ENCODE results near the gene CDH3. TPM values are rescaled to one million over a fixed set of nuclear protein-coding genes. Genes with fewer than 3 reads are reported as not detected.

The CDH3 gene
- total RNA-seq, 1 experiment from 2014 or later, result not detected

DNA sequence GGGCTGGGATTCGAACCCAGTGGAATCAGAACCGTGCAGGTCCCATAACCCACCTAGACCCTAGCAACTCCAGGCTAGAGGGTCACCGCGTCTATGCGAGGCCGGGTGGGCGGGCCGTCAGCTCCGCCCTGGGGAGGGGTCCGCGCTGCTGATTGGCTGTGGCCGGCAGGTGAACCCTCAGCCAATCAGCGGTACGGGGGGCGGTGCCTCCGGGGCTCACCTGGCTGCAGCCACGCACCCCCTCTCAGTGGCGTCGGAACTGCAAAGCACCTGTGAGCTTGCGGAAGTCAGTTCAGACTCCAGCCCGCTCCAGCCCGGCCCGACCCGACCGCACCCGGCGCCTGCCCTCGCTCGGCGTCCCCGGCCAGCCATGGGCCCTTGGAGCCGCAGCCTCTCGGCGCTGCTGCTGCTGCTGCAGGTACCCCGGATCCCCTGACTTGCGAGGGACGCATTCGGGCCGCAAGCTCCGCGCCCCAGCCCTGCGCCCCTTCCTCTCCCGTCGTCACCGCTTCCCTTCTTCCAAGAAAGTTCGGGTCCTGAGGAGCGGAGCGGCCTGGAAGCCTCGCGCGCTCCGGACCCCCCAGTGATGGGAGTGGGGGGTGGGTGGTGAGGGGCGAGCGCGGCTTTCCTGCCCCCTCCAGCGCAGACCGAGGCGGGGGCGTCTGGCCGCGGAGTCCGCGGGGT lies 92.1 kb downstream of the CDH3 start, which contains the start of gene CDH1:
TSS of gene CDH1 (plus strand) at position 247 of the 684 bp plus-strand sequence. CDS start at position 371, 124 bp downstream.
- H3K4me1 ChIP-seq (ENCODE audit: insufficient read depth, low read length, poor library complexity, severe bottlenecking), result peaks cover 7% of the 10 kb centered on the region
- no peak within 1 kb of the TSS for H3K27ac ChIP-seq (ENCODE audit: low read depth, low read length, poor library complexity, severe bottlenecking)
- POLR2A ChIA-PET (ENCODE audit: low non-redundant PET), result no interaction called here
- no TSS peak for BruUV-seq (replicated peaks)
- no peak for DNase-seq (ENCODE audit: low spot score)
- TF ChIP-seq EZH2 (IDR thresholded peaks at IDR 0.05; ENCODE audit: borderline replicate concordance, low read depth, low read length, poor library complexity, severe bottlenecking), result peak; percentile 81
- TF ChIP-seq, protein P1, sequence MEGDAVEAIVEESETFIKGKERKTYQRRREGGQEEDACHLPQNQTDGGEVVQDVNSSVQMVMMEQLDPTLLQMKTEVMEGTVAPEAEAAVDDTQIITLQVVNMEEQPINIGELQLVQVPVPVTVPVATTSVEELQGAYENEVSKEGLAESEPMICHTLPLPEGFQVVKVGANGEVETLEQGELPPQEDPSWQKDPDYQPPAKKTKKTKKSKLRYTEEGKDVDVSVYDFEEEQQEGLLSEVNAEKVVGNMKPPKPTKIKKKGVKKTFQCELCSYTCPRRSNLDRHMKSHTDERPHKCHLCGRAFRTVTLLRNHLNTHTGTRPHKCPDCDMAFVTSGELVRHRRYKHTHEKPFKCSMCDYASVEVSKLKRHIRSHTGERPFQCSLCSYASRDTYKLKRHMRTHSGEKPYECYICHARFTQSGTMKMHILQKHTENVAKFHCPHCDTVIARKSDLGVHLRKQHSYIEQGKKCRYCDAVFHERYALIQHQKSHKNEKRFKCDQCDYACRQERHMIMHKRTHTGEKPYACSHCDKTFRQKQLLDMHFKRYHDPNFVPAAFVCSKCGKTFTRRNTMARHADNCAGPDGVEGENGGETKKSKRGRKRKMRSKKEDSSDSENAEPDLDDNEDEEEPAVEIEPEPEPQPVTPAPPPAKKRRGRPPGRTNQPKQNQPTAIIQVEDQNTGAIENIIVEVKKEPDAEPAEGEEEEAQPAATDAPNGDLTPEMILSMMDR (conservative IDR thresholded peaks at IDR 0.05; ENCODE audit: low read depth, low read length), result no peak
- H3K27me3 ChIP-seq (replicated peaks; ENCODE audit: insufficient read depth, low read depth, low read length, poor library complexity), result peaks cover 27% of the 10 kb centered on the region
- H3K36me3 ChIP-seq (ENCODE audit: insufficient read depth, low read length, poor library complexity, severe bottlenecking), result no peaks in the 10 kb centered on the region
- intact Hi-C loops (cut with micrococcal nuclease; ENCODE audit: unreplicated experiment), result no loop called here
- H3K9me3 ChIP-seq (ENCODE audit: low read depth, low read length, poor library complexity, severe bottlenecking), result no peaks in the 10 kb centered on the region
- peak within 1 kb of the TSS; percentile 46 for H3K4me3 ChIP-seq (ENCODE audit: low read depth, low read length, poor library complexity, severe bottlenecking)
- CTCF ChIA-PET, result no interaction called here

DNA sequence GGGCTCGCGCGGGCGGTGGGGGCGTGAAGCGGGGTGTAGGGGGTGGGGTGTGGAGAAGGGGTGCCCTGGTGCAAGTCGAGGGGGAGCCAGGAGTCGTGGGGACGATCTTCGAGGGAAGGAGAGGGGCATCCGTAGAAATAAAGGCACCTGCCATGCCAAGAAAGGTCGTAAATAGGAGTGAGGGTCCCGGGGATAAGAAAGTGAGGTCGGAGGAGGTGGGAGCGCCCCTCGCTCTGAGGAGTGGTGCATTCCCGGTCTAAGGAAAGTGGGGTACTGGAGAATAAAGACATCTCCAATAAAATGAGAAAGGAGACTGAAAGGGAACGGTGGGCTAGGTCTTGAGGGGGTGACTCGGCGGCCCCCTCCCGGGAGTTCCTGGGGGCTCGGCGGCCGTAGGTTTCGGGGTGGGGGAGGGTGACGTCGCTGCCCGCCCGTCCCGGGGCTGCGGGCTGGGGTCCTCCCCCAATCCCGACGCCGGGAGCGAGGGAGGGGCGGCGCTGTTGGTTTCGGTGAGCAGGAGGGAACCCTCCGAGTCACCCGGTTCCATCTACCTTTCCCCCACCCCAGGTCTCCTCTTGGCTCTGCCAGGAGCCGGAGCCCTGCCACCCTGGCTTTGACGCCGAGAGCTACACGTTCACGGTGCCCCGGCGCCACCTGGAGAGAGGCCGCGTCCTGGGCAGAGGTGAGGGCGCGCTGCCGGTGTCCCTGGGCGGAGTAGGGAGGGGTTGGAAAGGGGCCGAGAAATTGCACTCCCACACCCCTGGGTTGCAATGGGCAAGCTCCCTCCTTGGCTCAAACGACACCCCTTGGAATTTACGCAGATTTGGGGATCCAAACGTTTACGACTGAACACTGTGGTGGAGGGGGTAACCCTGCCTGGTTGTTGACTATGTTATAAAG lies 92.9 kb downstream of the CDH3 start:
- peaks cover 7% of the 10 kb centered on the region for H3K4me1 ChIP-seq (ENCODE audit: insufficient read depth, low read length, poor library complexity, severe bottlenecking)
- intact Hi-C loops (cut with micrococcal nuclease; ENCODE audit: unreplicated experiment), result no loop called here
- H3K9me3 ChIP-seq (ENCODE audit: low read depth, low read length, poor library complexity, severe bottlenecking), result no peaks in the 10 kb centered on the region
- H3K36me3 ChIP-seq (ENCODE audit: insufficient read depth, low read length, poor library complexity, severe bottlenecking), result no peaks in the 10 kb centered on the region
- H3K27me3 ChIP-seq (replicated peaks; ENCODE audit: insufficient read depth, low read depth, low read length, poor library complexity), result peaks cover 27% of the 10 kb centered on the region
- CTCF ChIA-PET, result no interaction called here
- DNase-seq (ENCODE audit: low spot score), result no peak
- no TSS peak for BruUV-seq (replicated peaks)
- H3K27ac ChIP-seq (ENCODE audit: low read depth, low read length, poor library complexity, severe bottlenecking), result no peak overlapping the region
- POLR2A ChIA-PET (ENCODE audit: low non-redundant PET), result no interaction called here
- peak overlapping the region; percentile 46 for H3K4me3 ChIP-seq (ENCODE audit: low read depth, low read length, poor library complexity, severe bottlenecking)
- TF ChIP-seq, protein P1 (conservative IDR thresholded peaks at IDR 0.05; ENCODE audit: low read depth, low read length), result no peak
- TF ChIP-seq EZH2 (IDR thresholded peaks at IDR 0.05; ENCODE audit: borderline replicate concordance, low read depth, low read length, poor library complexity, severe bottlenecking), result peak; percentile 45

DNA sequence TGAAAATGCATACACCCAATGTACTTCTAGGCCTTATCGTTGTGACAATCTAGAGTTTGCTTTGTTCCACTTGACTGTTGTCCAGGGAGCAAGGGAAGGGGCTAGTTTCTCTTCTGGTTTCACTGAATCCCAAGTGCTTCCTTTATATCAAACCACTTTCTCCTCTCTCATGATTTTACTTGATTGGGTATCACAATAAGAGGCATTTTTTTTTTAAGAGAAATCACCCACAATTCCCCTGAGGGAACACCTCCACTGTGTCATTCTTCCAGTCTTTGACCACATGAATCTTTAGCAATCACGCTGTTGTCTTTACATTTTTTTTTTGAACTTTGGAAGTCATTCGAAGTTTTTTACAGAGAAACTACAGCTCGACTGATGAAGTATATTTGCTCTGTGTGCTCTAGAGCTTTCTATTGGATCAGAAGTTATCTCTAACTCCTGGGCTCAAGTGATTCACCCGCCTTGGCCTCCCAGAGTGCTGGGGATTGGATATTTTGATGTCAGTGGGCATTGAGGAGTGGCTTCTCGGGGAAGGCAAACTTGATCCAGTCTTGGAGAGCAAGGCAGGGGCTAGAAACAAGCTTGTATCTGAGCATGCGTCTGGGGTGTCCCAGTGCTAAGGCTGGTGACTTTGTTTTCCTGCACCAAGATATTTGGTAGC lies 95.0 kb downstream of the CDH3 start:
- intact Hi-C loops (cut with micrococcal nuclease; ENCODE audit: unreplicated experiment), result no loop called here
- Histone ChIP-seq H3K27me3 (replicated peaks; ENCODE audit: insufficient read depth, low read depth, low read length, poor library complexity) (peaks cover 27% of the 10 kb centered on the region), H3K36me3 (ENCODE audit: insufficient read depth, low read length, poor library complexity, severe bottlenecking) (no peaks in the 10 kb centered on the region), H3K4me1 (ENCODE audit: insufficient read depth, low read length, poor library complexity, severe bottlenecking) (peaks cover 7% of the 10 kb centered on the region), H3K9me3 (ENCODE audit: low read depth, low read length, poor library complexity, severe bottlenecking) (no peaks in the 10 kb centered on the region), H3K27ac (ENCODE audit: low read depth, low read length, poor library complexity, severe bottlenecking) (no peak overlapping the region), H3K4me3 (ENCODE audit: low read depth, low read length, poor library complexity, severe bottlenecking) (no peak overlapping the region)
- no TSS peak for BruUV-seq (replicated peaks)
- ChIA-PET POLR2A (ENCODE audit: low non-redundant PET) (no interaction called here), CTCF (no interaction called here)
- no peak for DNase-seq (ENCODE audit: low spot score)
- no peak for TF ChIP-seq EZH2 (IDR thresholded peaks at IDR 0.05; ENCODE audit: borderline replicate concordance, low read depth, low read length, poor library complexity, severe bottlenecking)
- TF ChIP-seq, protein P1 (conservative IDR thresholded peaks at IDR 0.05; ENCODE audit: low read depth, low read length), result no peak
